Measurements from ENCODE around the gene PDZD8.

PDZD8 gene

GRCh38 chr10:117398029-117398428 is 22.8 kb upstream of the PDZD8 start:
- DNase-seq (ENCODE audit: low read depth): no peak
- no peak overlapping the region for H3K4me3 ChIP-seq (ENCODE audit: low read depth, low read length)

GRCh38 chr10:117391436-117392205 is 16.4 kb upstream of the PDZD8 start:
- no peak for DNase-seq (ENCODE audit: low read depth)
- H3K4me3 ChIP-seq (ENCODE audit: low read depth, low read length): no peak overlapping the region

DNA sequence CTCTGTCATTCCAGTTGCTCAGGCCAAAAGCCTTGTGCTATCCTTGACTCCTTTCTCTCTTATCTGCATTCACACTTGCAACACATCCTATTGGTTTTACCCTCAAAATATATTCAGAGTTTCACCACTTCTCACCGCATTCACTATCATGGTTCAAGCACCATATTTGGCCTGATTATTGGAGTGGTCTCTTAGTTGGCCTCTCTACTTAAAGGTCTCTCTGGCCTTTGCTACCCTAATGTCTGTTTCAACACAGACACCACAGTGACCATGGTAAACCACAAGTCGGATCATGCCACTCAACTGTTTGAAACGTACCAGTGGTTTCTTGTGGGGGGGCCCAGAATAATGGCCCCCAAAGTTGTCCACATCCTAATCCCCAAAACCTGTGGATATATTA is 15.2 kb upstream of the PDZD8 start:
- DNase-seq (ENCODE audit: low read depth): no peak
- no peak overlapping the region for H3K4me3 ChIP-seq (ENCODE audit: low read depth, low read length)

DNA sequence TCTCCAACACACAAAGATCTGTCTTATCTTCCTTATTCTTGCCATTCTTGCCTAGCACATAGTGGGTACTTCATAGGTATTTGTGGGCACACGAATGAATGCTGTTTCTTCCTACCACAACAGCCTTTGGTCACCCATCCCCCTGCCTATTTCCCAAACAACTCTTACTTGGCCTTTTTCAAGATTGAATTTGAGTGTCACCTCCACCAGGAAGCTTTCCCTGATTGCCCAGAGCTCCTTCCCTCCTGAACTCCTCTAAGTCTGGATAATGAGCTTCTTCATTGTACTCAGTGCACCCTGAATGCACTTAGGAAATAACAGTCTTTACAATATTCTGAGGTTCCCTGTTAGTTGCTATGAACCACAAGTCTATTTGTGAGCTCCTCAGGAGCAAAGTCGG is 11.6 kb upstream of the PDZD8 start:
- no peak for DNase-seq (ENCODE audit: low read depth)
- H3K4me3 ChIP-seq (ENCODE audit: low read depth, low read length): no peak overlapping the region

DNA sequence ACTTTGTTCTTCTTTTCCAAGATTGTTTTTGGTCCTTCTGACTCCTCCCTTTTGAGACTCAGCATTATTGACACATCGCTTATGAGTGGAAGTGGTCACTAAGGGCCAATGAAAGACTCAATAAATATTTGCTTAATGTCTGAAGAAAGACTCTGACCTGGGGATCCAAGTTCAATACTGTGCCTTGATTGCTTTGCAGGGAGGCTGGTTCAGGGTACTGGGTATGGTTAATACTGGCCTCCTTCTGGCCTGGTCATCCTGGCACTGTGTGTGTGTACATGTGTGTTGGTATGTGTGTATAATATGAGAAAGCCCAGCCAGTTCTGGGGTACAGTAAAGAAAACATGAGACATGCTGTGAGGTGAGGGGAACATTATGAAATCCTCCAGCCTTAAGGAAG is 7.6 kb upstream of the PDZD8 start:
- no peak overlapping the region for H3K4me3 ChIP-seq (ENCODE audit: low read depth, low read length)
- DNase-seq (ENCODE audit: low read depth): no peak

DNA sequence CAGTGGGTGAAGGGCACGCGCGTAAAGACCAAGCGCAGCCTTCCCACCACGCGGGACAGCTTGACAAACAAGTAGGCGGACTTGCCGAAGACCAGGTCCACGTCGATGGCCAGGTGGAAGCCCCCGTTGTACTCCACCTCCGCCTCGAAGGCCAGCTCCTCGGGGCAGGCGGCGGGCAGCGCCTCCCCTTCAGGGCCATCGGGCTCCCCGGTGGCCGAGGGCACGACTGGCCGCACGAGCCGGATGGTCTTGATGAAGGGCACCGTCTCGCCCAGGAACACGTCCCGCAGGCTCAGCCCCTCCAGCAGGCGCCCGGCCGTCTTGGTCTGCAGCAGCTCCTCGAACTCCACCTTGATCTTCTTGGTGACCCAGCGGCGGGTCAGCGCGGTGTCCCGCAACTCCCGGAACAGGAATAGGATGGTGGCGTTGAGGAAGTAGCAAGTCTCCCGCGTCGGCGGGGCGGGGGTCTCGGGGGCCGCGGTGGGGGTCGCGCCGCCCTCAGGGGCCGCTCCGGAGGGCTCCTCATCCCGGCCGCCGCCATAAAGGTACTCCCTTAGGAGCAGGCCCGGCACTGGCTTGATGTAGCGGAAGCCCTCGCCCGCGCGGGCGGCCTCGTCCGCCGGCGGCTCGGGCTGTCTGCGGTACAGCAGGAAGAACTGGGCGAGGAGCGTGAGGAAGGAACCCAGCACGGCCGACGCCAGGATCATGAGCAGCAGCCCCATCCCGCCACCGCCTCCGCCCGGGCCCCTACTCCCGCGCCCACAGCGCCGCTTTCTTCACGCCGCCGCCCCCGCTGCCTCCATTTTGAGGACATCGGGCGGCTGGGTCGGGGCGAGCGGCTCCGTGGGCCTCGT is 507 bp downstream of the PDZD8 start:
- peak overlapping the region; percentile 88 for H3K4me3 ChIP-seq (ENCODE audit: low read depth, low read length)
- DNase-seq (ENCODE audit: low read depth): no peak

DNA sequence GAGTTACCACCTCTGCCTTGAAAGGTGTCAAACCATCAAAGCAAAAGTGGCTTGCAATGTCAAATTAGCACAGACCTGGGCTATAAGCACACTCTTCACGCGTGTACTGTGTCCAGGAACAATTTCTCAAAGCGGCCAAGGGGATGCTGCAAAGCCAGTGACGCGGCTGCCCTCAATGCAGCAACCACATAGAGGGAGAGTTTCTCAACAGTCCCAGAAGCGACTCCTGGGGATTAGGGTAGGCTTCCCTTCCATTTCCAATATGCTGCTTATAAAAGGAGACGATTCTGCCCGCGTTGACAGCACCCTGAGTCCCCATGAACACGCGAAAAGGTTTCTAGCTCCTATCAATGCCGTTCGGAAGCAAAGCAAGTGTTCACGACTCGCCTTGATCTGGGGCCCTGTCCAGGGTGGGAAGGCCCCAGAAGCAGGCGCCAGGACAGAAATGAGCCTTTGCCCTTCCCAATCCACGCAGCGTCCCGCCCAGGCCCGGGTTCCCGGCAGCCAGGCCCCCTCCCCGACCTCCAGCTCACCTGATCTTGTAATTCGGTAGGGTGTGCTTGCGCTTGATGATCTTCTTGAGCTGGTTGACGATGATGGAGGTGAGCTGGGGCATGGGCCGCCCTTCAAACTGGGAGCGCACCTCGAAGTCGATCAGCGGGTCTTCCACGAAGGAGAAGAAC is 1.3 kb downstream of the PDZD8 start:
- peak overlapping the region; percentile 88 for H3K4me3 ChIP-seq (ENCODE audit: low read depth, low read length)
- DNase-seq (ENCODE audit: low read depth): no peak

GRCh38 chr10:117370205-117370604 is 5.0 kb downstream of the PDZD8 start:
- H3K4me3 ChIP-seq (ENCODE audit: low read depth, low read length): no peak overlapping the region

GRCh38 chr10:117367718-117368117 is 7.5 kb downstream of the PDZD8 start:
- DNase-seq (ENCODE audit: low read depth): no peak

More at GRCh38 chr10:117370205-117370604, 5.0 kb downstream of the PDZD8 start:
- DNase-seq (ENCODE audit: low read depth): no peak

GRCh38 chr10:117366741-117367140 is 8.5 kb downstream of the PDZD8 start:
- DNase-seq (ENCODE audit: low read depth): no peak
- no peak overlapping the region for H3K4me3 ChIP-seq (ENCODE audit: low read depth, low read length)

More at GRCh38 chr10:117367718-117368117, 7.5 kb downstream of the PDZD8 start:
- H3K4me3 ChIP-seq (ENCODE audit: low read depth, low read length): no peak overlapping the region

DNA sequence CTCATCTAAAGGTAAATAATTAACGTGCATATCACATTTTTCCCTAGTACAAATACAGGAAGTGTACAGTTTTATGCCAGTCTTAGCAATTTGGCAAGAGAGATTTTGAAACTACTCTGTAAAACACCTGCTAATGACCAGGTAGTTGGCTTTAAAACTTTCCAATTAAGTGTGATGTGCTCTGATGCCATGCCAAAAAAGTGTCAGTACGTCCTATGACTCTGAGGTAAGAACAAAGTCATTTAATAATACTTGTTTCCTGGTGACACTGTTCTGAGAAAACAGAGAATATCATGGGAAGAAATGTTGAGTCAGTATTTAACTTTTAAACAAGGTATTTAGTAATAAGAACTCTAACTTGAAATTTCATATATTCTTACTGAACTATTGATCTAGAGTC is 9.6 kb downstream of the PDZD8 start:
- no peak for DNase-seq (ENCODE audit: low read depth)
- no peak overlapping the region for H3K4me3 ChIP-seq (ENCODE audit: low read depth, low read length)

- DNase-seq (ENCODE audit: low read depth): no peak
- no peak overlapping the region for H3K4me3 ChIP-seq (ENCODE audit: low read depth, low read length)
Measured at GRCh38 chr10:117364110-117364960, 10.9 kb downstream of the PDZD8 start.

GRCh38 chr10:117363028-117363427 is 12.2 kb downstream of the PDZD8 start:
- H3K4me3 ChIP-seq (ENCODE audit: low read depth, low read length): no peak overlapping the region
- DNase-seq (ENCODE audit: low read depth): no peak

DNA sequence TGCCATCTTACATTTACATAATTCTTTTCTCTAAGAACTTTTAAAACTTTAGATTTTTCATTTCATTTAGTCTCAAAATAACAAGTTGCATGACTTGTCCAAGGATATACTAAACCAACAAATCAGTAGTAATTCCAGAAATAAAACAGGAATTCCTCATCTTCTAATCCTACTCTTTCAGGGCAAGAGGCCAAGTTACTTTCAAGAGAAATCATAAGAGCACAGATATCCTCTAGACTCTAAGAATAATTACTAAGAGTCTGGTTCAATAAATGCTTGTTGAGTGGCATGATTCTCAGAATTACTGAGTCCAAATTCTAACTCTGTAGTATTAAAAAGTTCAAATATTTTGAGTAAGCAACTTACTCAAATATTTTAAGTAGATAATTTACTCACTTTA is 12.9 kb downstream of the PDZD8 start:
- H3K4me3 ChIP-seq (ENCODE audit: low read depth, low read length): no peak overlapping the region
- DNase-seq (ENCODE audit: low read depth): no peak

DNA sequence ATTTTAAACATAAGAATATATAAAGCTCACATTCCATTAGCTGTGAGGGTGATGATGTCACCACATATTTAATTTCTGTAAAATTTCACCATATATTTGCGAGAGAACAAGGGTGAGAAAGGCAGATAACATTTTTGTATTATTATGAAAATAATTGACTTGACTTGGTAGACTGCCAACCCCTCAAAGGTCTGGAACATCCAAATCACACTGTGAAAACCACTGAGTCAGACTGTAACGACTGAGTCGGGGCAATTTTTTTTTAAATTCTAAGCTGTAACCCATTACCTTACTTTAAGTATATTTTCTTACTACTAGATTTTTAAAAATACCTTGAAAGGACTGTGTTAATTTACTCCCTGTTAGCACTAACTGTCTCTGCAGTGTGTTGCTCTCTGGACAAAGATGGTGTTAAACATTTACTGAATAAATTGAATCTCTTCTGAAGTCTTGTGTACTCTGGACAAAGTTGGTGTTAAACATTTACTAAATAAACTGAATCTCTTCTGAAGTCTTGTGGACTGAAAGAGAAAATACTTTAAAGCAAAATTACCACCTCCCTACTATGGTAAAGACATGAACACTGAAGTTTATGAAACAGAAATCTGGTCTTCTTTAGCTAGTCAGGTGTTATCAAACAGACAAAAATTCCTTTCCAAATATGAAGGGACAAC is 14.1 kb downstream of the PDZD8 start:
- no peak overlapping the region for H3K4me3 ChIP-seq (ENCODE audit: low read depth, low read length)
- DNase-seq (ENCODE audit: low read depth): no peak

- no peak overlapping the region for H3K4me3 ChIP-seq (ENCODE audit: low read depth, low read length)
- DNase-seq (ENCODE audit: low read depth): no peak
Measured at GRCh38 chr10:117360016-117360415, 15.2 kb downstream of the PDZD8 start.

GRCh38 chr10:117355072-117355471 is 20.2 kb downstream of the PDZD8 start:
- DNase-seq (ENCODE audit: low read depth): no peak
- H3K4me3 ChIP-seq (ENCODE audit: low read depth, low read length): no peak overlapping the region

GRCh38 chr10:117353684-117354083 is 21.6 kb downstream of the PDZD8 start:
- no peak for DNase-seq (ENCODE audit: low read depth)
- H3K4me3 ChIP-seq (ENCODE audit: low read depth, low read length): no peak overlapping the region

DNA sequence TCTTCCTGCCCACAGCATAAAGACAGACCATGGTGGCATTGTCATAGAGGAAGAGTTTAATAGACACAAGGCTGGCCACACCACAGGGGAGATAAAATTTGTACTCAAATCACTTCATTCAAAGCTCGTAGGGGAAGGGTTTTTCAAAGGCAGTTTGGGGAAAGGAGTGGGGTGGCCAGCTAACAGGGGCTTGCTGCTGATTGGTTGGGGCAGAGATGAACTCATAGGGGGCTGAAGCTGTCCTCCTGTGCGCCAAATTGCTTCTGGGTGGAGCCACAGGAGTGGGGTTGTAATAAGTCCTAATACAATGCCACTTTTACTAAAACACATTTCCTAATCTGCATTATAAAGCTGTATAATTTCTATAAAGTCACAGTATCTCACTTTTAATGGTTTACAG is 22.5 kb downstream of the PDZD8 start:
- DNase-seq (ENCODE audit: low read depth): no peak
- no peak overlapping the region for H3K4me3 ChIP-seq (ENCODE audit: low read depth, low read length)
